ENCODE results near the gene BLMH.

Gene BLMH

GRCh38 chr17:30291543-30292285 lies at the start of gene BLMH:
Gene BLMH, minus strand, starts transcription at chr17:30291944. Its CDS starts 125 bp downstream, at chr17:30291819.
- peak; percentile 66 to 73 for DNase-seq (ENCODE audit: low read depth in 1 of 2, low spot score in 1 of 2)

GRCh38 chr17:30340801-30341356 lies 49.1 kb upstream of the BLMH start:
- no peak for DNase-seq (ENCODE audit: low read depth in 1 of 2, low spot score in 1 of 2)

GRCh38 chr17:30339086-30339485 lies 47.3 kb upstream of the BLMH start:
- DNase-seq (ENCODE audit: low read depth in 1 of 2, low spot score in 1 of 2), result no peak

DNA sequence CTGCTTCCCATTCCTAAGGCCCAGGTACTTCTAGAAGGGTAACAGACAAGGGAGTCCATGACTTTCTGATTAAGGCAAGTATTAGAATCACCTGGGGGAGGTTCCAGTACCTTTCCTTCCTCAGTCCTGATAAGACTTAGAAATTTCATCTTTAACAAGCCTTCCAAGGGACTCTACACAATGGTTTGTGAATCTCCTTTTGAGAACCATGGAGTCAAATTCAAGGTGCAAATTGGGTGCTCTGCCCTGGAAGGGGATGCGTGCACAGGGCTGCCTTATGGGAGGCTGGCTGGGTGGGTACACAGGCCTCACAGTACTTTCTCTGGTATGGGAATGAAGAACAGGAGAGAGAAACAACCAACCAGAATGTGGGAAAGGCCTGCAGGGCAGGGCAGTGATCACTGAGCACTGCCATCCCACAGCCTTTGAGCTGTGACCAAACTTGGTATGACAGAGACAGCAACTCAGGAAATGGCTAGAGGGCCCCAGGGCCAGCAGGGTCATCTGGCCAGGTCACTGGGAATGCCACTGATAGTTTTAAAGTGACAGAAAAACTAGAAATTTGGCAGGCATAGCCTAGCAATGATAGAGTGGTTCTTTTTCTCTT lies 45.8 kb upstream of the BLMH start:
- no peak for DNase-seq (ENCODE audit: low read depth in 1 of 2, low spot score in 1 of 2)

- DNase-seq (ENCODE audit: low read depth in 1 of 2, low spot score in 1 of 2), result peak in 1 of 2 donors; percentile 41
Measured at GRCh38 chr17:30336369-30337171, 44.8 kb upstream of the BLMH start.

- no peak for DNase-seq (ENCODE audit: low read depth in 1 of 2, low spot score in 1 of 2)
Measured at GRCh38 chr17:30334421-30334820, 42.7 kb upstream of the BLMH start.

- DNase-seq (ENCODE audit: low read depth in 1 of 2, low spot score in 1 of 2), result no peak
Measured at GRCh38 chr17:30333503-30334360, 42.0 kb upstream of the BLMH start, which contains the start of gene TMIGD1. Gene TMIGD1, minus strand, starts transcription at chr17:30334057. Its CDS starts 1,924 bp downstream, at chr17:30332133.

GRCh38 chr17:30332057-30332542 lies 40.4 kb upstream of the BLMH start:
- DNase-seq (ENCODE audit: low read depth in 1 of 2, low spot score in 1 of 2), result peak in 1 of 2 donors; percentile 25

- no peak for DNase-seq (ENCODE audit: low read depth in 1 of 2, low spot score in 1 of 2)
Measured at GRCh38 chr17:30326809-30327208, 35.1 kb upstream of the BLMH start.

DNA sequence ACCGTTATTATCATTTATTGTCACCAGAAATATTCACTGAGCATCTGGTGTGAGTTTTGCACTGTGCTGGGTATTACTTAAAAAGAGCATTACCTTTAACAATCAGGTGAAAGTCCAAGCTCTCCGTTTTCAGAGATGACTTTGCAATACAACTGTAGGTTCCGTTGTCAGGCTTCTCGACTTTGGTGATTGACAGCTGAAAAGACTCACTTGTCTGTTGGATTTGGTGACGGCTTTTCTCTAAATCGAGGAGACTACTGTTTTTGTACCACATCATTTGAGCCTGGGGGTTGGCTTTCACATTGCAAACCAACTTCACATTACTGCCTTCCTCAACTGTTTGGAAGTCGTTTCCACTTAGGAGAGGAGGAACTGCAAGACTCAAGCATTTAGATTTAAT lies 33.0 kb upstream of the BLMH start:
- DNase-seq (ENCODE audit: low read depth in 1 of 2, low spot score in 1 of 2), result no peak

DNA sequence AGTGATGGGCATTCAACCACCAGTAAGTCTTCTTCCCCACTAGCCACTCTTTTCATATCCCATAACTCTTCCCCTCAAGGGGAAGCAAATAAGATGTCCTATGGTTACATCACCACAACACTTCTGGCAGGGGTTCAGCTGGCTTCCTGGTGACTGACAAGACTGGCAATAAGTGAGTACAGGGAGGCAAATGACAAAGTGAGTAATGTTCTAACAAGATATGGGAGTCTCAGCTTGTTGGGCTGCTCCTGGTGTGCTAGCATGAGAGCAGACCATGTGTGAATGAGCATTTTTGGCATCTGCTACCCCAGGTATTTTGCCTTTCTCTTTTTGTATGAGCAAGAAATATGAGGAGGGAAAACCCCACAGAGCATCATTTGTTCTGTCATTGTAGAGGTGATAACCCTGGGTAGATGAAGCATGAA lies 32.2 kb upstream of the BLMH start:
- peak in 1 of 2 donors; percentile 12 for DNase-seq (ENCODE audit: low read depth in 1 of 2, low spot score in 1 of 2)

DNA sequence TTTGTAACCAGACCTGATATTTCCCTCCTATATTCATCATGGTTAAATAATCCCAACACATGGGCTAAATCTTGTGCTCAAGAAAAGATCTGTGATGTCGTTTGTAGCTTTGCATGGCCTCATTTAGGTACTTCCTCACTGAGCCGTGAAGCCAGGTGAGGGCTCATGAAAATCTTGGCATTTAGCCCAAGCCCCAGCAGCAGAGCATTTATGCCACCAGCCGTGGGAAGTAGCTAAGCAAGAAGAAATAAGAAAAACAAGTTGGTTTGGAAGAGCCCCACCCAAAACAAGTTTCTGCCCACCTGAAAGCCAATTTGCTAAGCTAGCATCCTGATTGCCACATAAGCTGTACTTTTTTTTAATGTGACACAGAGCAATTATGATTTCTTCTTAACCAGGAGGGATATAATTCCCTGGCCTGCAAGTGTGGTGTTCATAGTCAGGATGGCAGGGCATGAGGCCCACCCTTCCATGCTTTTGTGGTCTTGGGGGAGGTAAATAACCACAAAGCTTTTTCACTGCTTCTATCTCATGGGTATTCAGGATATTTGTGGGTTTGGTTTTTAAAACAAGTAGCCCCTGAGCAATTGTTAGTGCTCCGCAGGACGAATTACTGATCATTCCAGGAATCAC lies 31.6 kb upstream of the BLMH start:
- DNase-seq (ENCODE audit: low read depth in 1 of 2, low spot score in 1 of 2), result peak in 1 of 2 donors; percentile 30

- no peak for DNase-seq (ENCODE audit: low read depth in 1 of 2, low spot score in 1 of 2)
Measured at GRCh38 chr17:30321314-30321713, 29.6 kb upstream of the BLMH start.

- no peak for DNase-seq (ENCODE audit: low read depth in 1 of 2, low spot score in 1 of 2)
Measured at GRCh38 chr17:30318155-30318554, 26.4 kb upstream of the BLMH start.

- DNase-seq (ENCODE audit: low read depth in 1 of 2, low spot score in 1 of 2), result no peak
Measured at GRCh38 chr17:30316736-30317135, 25.0 kb upstream of the BLMH start.

GRCh38 chr17:30315106-30315505 lies 23.4 kb upstream of the BLMH start:
- DNase-seq (ENCODE audit: low read depth in 1 of 2, low spot score in 1 of 2), result no peak

GRCh38 chr17:30314474-30314873 lies 22.7 kb upstream of the BLMH start:
- DNase-seq (ENCODE audit: low read depth in 1 of 2, low spot score in 1 of 2), result no peak

GRCh38 chr17:30312226-30312625 lies 20.5 kb upstream of the BLMH start:
- DNase-seq (ENCODE audit: low read depth in 1 of 2, low spot score in 1 of 2), result no peak

DNA sequence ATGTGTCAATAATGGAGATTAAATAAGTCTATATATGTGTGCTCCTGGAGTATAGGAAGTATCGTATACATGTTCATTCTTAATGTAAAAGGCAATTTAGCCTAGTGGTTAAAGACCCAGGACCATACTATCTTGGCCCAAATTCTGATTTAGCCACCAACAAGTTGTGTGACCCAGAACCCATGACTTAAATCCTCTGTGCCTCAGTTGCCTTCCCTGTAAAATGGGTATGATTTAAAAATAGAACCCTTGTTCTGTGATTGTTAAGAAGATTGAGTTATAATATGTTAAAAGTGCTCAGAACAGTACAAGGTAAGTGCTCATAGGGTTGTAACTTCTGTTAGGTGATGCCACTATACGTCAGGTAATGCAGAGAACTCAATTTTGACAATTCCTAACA lies 18.8 kb upstream of the BLMH start:
- no peak for DNase-seq (ENCODE audit: low read depth in 1 of 2, low spot score in 1 of 2)

GRCh38 chr17:30309591-30309990 lies 17.8 kb upstream of the BLMH start:
- DNase-seq (ENCODE audit: low read depth in 1 of 2, low spot score in 1 of 2), result no peak
